Measurements from ENCODE around the gene DOC2B. TPM values are rescaled to one million over a fixed set of nuclear protein-coding genes. Genes with fewer than 3 reads are reported as not detected.
"Not testable (repeated sequence)": the region's sequence is repeated elsewhere in the genome, so short reads cannot be mapped to it uniquely, and the experiment has no call there.

Gene DOC2B
- total and polyA plus RNA-seq, 5 experiments from 2014 or later: 0.05 TPM; not detected in 4

DNA sequence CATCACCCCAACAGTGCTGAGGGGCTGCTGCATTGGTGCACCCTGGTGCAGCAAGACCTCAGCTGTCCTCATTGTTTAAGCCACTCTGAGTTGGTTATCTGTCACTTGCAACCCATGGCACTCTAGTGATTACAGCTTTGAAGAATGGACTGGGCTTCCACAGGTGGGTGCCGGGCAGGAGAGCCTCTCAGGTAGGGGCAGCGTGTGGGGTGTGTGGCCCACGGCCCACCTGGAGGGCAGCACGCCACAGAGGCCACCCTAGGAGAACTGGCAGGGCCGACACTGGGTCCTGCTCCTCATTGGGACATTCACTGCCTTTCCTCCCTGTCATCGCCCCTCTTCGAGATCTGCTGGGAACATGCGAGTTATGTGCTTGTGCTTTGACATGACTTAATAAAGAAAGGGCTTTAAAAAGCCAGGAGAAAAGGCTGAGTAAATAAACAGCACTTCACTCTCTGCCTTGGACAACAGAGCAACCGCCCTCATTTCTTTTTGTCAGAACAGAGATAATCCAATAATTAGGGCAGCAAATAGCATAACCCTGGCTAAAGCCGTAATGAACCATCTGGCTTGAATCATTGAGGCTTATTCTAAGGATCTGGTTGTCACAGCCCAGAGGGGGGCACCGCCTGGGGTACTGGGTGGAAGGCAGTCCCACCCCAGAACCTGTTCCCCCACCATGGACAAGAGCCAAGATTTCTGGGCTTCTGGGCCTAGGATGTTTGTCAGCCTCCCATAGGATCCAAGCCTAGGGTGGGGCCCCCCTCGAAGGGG lies 3.0 kb downstream of the DOC2B start:
- H3K27me3 Mint-ChIP-seq: peaks cover 11 to 50% (median 26%) of the 10 kb centered on the region in 5 donors
- POLR2A ChIA-PET: no interaction called here
- no peak for ATAC-seq
- H3K36me3 Mint-ChIP-seq: peaks cover 0 to 3% (median 0%) of the 10 kb centered on the region in 3 donors
- H3K4me3 Mint-ChIP-seq: no peak overlapping the region
- no peak for DNase-seq
- H3K27ac Mint-ChIP-seq: no peak overlapping the region
- peaks cover 0 to 7% (median 3%) of the 10 kb centered on the region in 4 donors for H3K4me1 Mint-ChIP-seq
- no peaks in the 10 kb centered on the region for H3K9me3 Mint-ChIP-seq

DNA sequence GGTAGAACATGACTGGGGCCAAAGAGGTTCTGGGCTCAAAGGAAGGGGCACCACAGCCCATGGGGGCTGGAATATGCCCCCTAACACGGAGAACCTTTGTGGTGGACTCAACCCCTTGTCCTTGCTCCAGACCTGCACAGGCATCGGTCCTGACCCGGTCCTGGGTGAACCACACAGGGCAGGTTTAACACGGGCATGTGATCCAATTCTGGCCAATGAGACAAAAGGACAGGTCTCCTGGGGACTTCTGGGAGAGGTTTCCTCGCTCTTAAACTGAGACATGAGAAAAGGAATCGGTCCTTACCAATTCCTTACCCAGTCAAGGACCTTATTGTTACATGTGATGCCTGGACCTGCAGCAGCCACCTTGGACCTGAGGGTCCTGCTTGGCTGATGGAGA lies 3.7 kb downstream of the DOC2B start:
- Mint-ChIP-seq H3K4me1 (peaks cover 0 to 7% (median 3%) of the 10 kb centered on the region in 4 donors), H3K27me3 (peaks cover 6 to 43% (median 19%) of the 10 kb centered on the region in 5 donors), H3K36me3 (peaks cover 0 to 3% (median 0%) of the 10 kb centered on the region in 3 donors), H3K27ac (no peak overlapping the region), H3K4me3 (no peak overlapping the region), H3K9me3 (no peaks in the 10 kb centered on the region)
- DNase-seq: no peak
- POLR2A ChIA-PET: no interaction called here
- no peak for ATAC-seq

GRCh38 chr17:177155-177554 lies 4.3 kb downstream of the DOC2B start:
- POLR2A ChIA-PET: no interaction called here

DNA sequence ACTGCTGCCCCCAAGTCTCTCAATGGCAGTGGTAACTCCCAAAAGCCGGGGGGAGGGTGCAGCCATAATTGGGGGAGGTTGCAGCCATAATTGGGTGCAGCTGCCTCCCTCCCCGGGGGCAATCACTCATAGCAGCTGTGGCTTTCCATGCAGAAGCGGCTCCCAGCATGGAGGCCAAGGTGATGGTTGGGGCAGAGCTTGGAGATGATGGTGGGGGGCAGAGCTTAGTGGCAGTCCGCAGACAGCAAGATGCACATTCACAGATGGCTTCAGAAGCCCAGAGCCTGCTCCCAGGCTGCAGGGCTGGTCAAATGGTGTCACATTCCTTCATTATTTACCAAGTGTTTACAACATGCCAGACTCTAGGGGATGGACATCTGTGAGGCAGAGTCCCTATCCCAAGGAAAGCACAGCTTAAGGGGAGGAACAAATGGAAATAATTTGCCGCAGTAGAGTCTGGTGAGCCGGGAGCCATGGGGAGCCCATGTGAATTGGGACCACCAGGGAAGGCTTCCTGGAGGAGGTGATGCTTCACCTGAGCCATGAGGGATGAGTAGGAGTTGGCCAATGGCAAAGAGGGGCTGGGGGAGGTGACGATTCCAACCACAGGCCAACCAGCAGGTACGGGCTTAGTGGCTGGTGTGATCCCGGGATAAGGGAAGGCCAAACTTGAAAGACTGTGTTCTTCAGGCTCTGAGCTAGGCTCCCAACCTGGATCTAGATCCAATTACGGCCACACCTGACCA lies 8.1 kb downstream of the DOC2B start:
- POLR2A ChIA-PET: no interaction called here
- Mint-ChIP-seq H3K36me3 (no peaks in the 10 kb centered on the region), H3K4me1 (peaks cover 0 to 2% (median 0%) of the 10 kb centered on the region in 4 donors), H3K4me3 (peak overlapping the region in 1 of 10 donors; percentile 10), H3K27me3 (peaks cover 1 to 20% (median 14%) of the 10 kb centered on the region in 5 donors), H3K9me3 (no peaks in the 10 kb centered on the region), H3K27ac (no peak overlapping the region)
- ATAC-seq (no peak), DNase-seq (no peak)

More at GRCh38 chr17:177155-177554, 4.3 kb downstream of the DOC2B start:
- Mint-ChIP-seq H3K4me1 (peaks cover 0 to 6% (median 2%) of the 10 kb centered on the region in 4 donors), H3K27me3 (peaks cover 4 to 37% (median 17%) of the 10 kb centered on the region in 5 donors), H3K4me3 (no peak overlapping the region), H3K27ac (peak overlapping the region in 1 of 10 donors; percentile 31), H3K9me3 (no peaks in the 10 kb centered on the region), H3K36me3 (peaks cover 0 to 3% (median 0%) of the 10 kb centered on the region in 3 donors)
- DNase-seq: no peak
- ATAC-seq: no peak

- POLR2A ChIA-PET: no interaction called here
- Mint-ChIP-seq H3K4me3 (no peak overlapping the region), H3K4me1 (peaks cover 0 to 2% (median 0%) of the 10 kb centered on the region in 4 donors), H3K27ac (no peak overlapping the region), H3K36me3 (no peaks in the 10 kb centered on the region), H3K27me3 (peaks cover 0 to 10% (median 7%) of the 10 kb centered on the region in 5 donors), H3K9me3 (no peaks in the 10 kb centered on the region)
- ATAC-seq (no peak), DNase-seq (no peak)
Measured at GRCh38 chr17:172401-172800, 9.0 kb downstream of the DOC2B start.

GRCh38 chr17:171871-172270 lies 9.6 kb downstream of the DOC2B start:
- no peak overlapping the region for H3K4me3 Mint-ChIP-seq
- POLR2A ChIA-PET: no interaction called here
- no peak for DNase-seq
- H3K9me3 Mint-ChIP-seq: no peaks in the 10 kb centered on the region
- no peak overlapping the region for H3K27ac Mint-ChIP-seq
- H3K4me1 Mint-ChIP-seq: peaks cover 0 to 2% (median 0%) of the 10 kb centered on the region in 4 donors
- no peaks in the 10 kb centered on the region for H3K36me3 Mint-ChIP-seq
- peaks cover 0 to 5% (median 4%) of the 10 kb centered on the region in 5 donors for H3K27me3 Mint-ChIP-seq
- no peak for ATAC-seq

DNA sequence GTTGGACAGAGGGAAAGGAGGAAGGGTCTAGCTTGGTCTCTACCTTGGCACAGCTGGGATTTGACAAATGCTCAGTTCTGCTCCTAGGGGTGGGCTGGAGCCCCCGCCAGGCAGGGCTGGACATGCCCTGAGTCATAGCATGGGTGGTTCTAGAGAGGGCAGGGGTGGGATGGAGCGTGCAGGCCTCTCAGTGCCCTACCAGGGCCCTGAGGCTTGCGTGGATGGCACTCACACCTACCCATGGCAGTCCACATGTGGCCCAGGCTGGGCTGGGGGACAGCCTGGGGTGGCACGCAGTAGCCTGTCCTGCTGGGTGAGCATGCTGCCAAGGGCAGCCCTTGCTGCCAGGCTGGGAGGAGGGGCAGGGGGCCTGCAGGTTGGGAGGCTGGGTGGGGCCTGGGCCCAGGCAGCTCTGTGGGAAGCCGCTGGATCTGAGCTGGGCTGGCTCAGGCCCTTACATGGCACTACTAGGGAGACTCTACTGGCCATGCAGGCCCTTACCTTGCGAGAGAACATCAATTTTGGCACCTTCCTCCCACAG lies 11.2 kb downstream of the DOC2B start:
- peak overlapping the region in 1 of 10 donors; percentile 49 for H3K27ac Mint-ChIP-seq
- H3K4me1 Mint-ChIP-seq: peaks cover 0 to 2% (median 0%) of the 10 kb centered on the region in 4 donors
- H3K4me3 Mint-ChIP-seq: no peak overlapping the region
- no peak for DNase-seq
- ATAC-seq: no peak
- H3K27me3 Mint-ChIP-seq: peaks cover 0 to 4% (median 0%) of the 10 kb centered on the region in 5 donors
- POLR2A ChIA-PET: no interaction called here
- H3K9me3 Mint-ChIP-seq: no peaks in the 10 kb centered on the region
- H3K36me3 Mint-ChIP-seq: no peaks in the 10 kb centered on the region

- POLR2A ChIA-PET, H3K36me3 Mint-ChIP-seq, DNase-seq, H3K4me1 Mint-ChIP-seq, H3K9me3 Mint-ChIP-seq, H3K4me3 Mint-ChIP-seq, H3K27me3 Mint-ChIP-seq, ATAC-seq: not testable (repeated sequence)
- peak overlapping the region in 2 of 10 donors; percentile 38 to 40 for H3K27ac Mint-ChIP-seq
Measured at GRCh38 chr17:168614-169013, 12.8 kb downstream of the DOC2B start.

- DNase-seq: no peak
- no peak overlapping the region for H3K27ac Mint-ChIP-seq
- H3K36me3 Mint-ChIP-seq: no peaks in the 10 kb centered on the region
- peaks cover 0 to 4% (median 1%) of the 10 kb centered on the region in 4 donors for H3K4me1 Mint-ChIP-seq
- H3K27me3 Mint-ChIP-seq: peaks cover 0 to 4% (median 0%) of the 10 kb centered on the region in 5 donors
- H3K9me3 Mint-ChIP-seq: no peaks in the 10 kb centered on the region
- ATAC-seq: no peak
- H3K4me3 Mint-ChIP-seq: no peak overlapping the region
- POLR2A ChIA-PET: no interaction called here
Measured at GRCh38 chr17:165939-166338, 15.5 kb downstream of the DOC2B start.

DNA sequence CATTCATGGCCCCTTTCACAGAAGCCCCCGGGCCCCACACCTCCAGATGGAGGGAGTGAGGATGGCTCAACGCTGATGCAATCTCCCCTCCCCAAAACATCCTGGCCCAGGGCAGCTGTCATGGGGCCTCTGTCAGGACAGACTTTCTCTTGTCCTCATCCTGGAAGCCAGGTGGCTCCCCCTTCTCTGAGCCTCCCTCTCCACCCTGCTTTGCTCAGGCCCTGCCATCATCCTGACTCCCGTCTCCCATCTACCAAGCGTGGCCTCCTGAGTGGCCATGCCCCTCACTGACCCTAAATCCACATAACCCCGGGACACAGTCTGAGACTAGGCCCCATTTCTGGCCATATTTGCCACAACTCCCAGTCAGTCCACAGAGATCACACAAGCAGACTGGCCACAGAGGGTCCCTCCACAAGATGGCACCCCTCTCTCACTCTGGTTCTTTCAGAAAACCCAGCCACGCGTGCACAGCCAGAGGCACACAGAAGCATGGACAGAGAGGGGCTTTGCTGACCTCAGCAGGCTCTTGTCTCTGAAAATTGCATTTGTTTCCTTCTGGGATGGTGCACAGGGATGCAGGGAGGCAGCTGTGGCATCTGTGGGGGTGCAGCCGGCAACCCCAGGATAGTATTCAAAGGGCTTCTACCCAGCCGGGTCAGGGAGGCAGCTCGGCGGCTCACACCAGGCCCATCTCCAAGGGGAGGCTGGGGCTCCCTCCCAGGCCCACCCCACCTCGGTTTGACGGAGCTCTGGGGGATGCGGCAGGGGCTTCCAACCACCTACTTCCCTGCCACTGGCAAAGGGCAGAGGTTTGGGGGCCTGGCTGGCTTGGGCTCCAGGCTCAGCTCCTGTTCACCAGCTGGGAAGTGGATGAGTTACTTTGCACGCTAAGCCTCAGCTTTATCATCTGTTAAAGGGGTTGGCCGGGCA lies 16.9 kb downstream of the DOC2B start:
- H3K4me3 Mint-ChIP-seq: no peak overlapping the region
- POLR2A ChIA-PET: no interaction called here
- DNase-seq (peak in 9 of 10 donors; percentile 13 to 72 (median 28)), ATAC-seq (peak; percentile 61 to 83)
- no peaks in the 10 kb centered on the region for H3K9me3 Mint-ChIP-seq
- H3K27ac Mint-ChIP-seq: peak overlapping the region in 3 of 10 donors; percentile 46 to 88 (median 60)
- no peaks in the 10 kb centered on the region for H3K36me3 Mint-ChIP-seq
- H3K27me3 Mint-ChIP-seq: peaks cover 0 to 4% (median 0%) of the 10 kb centered on the region in 5 donors
- H3K4me1 Mint-ChIP-seq: peaks cover 0 to 4% (median 1%) of the 10 kb centered on the region in 4 donors

DNA sequence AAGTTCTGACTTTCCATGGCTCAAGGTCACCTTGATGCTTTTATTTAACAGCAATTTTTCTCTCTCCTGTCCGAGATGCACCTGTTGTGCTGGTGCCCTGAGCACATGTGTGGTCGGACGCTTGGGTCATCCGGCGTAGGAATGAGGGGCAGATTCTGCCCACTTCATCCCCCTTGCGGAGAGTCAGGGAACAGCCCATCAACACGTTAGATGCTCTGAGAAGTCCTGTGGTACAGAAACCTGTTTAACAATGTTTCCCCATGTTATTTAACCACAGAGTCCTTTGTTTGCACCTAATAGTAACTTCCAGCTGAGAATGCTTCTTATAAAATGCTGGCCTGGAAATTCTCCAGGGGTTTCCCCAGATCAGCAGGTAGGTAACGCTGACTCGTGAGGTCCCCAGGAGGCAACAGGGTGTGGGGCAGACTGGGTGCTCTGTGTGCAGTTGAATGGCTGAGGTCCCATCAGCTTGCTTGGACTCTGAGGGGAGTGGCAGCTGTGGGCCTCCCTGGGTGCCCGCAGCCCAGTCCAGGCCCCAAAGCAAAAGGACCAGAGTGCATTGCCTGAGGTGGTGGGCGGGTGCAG lies 17.8 kb downstream of the DOC2B start:
- H3K27ac Mint-ChIP-seq: no peak overlapping the region
- no peaks in the 10 kb centered on the region for H3K9me3 Mint-ChIP-seq
- H3K4me3 Mint-ChIP-seq: no peak overlapping the region
- peaks cover 0 to 2% (median 1%) of the 10 kb centered on the region in 4 donors for H3K4me1 Mint-ChIP-seq
- no peaks in the 10 kb centered on the region for H3K36me3 Mint-ChIP-seq
- peaks cover 0 to 1% (median 0%) of the 10 kb centered on the region in 5 donors for H3K27me3 Mint-ChIP-seq
- no peak for ATAC-seq
- no peak for DNase-seq
- POLR2A ChIA-PET: no interaction called here

DNA sequence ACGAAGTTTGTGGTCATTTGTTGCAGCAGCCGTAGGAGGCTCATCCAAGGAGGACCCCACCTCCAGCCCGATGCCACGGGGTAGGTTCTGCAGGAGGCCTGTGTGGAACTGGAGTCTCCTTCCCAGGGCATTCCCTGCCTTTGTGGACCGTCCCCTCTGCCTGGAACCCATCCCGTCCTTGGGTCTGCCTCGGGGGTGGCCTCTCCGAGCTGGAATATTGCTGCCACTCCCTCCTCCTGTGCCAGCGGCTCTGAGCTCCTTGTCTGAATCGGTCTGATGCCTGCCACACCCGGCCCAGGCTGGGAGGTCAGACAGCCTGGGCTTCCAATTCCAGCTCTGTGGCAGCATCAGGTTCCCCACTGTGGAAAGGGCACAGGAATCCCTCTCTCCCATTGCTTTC lies 18.8 kb downstream of the DOC2B start:
- H3K36me3 Mint-ChIP-seq: no peaks in the 10 kb centered on the region
- peaks cover 0 to 2% (median 1%) of the 10 kb centered on the region in 4 donors for H3K4me1 Mint-ChIP-seq

More for the DNA sequence above, 18.8 kb downstream of the DOC2B start:
- peak in 1 of 10 donors; percentile 10 for DNase-seq
- no peak for ATAC-seq
- POLR2A ChIA-PET: no interaction called here
- Mint-ChIP-seq H3K27ac (no peak overlapping the region), H3K27me3 (peaks cover 0 to 5% (median 0%) of the 10 kb centered on the region in 5 donors), H3K4me3 (no peak overlapping the region), H3K9me3 (no peaks in the 10 kb centered on the region)

Data from naive thymus-derived CD8-positive, alpha-beta T cell (primary cell).